AG04450 (cell line): Measurements from ENCODE around the gene CAPN5. TPM values are rescaled to one million over a fixed set of nuclear protein-coding genes. Genes with fewer than 3 reads are reported as not detected.

Source experiments
- CTCF ChIA-PET: fragments of 300-600, 350-600 bp; formaldehyde crosslinking; extraction: SDS; loops from one replicate; lab custom pipeline; 2022; ENCODE audit warnings: antibody characterized with exemption, inconsistent platforms; lab: Charles Lee
- POLR2A ChIA-PET: fragments of 350-600 bp; formaldehyde crosslinking; extraction: SDS; loops from one replicate; lab custom pipeline; 2021; ENCODE audit warnings: antibody characterized with exemption, inconsistent platforms; lab: Yijun Ruan, JAX
- DNase-seq: peaks from one replicate; pipeline ENCODE4 v3.0.0-alpha.2; 2011; ENCODE audit warnings: low read depth, low spot score
- H3K27ac ChIP-seq: one replicate; pipeline ENCODE4 v1.5.1; 2012; ENCODE audit warnings: low read depth, low read length, control low read depth
- H3K27me3 ChIP-seq: one replicate; pipeline ENCODE4 v1.6.0; 2012; ENCODE audit warnings: low read length; ENCODE audit not compliant: control insufficient read depth, insufficient read depth
- H3K4me3 ChIP-seq: 2 replicates; pipeline ENCODE4 v1.5.1; 2011; ENCODE audit warnings: mild to moderate bottlenecking, low read depth, low read length, control low read depth
- H3K9me3 ChIP-seq: 2 replicates; pipeline ENCODE4 v1.5.1; 2012; ENCODE audit warnings: low read length; ENCODE audit not compliant: control insufficient read depth, insufficient read depth
- CTCF ChIP-seq: IDR thresholded peaks from 2 replicates; pipeline ENCODE4 v1.5.1; 2011; ENCODE audit warnings: low read depth, low read length, control low read depth, inconsistent platforms
- polyA plus RNA-seq: library from polyadenylated mRNA; depleted of rRNA; stranded (reverse); fragments of >200 nt; gene quantifications from 2 replicates; pipeline ENCODE4 v1.2.3, GENCODE V29; 2011

CAPN5 gene
- polyA plus RNA-seq, 1 experiment = 18.6 TPM

- H3K4me3 ChIP-seq = no peak overlapping the region
- CTCF ChIA-PET = interaction anchor here (1.0 to 4.1 kb wide), 4 partner anchors 39 to 418 kb away, joined by 3 to 39 read pairs (median 8); no protein-coding TSS in a partner anchor
- POLR2A ChIA-PET = interaction anchor here (0.6 kb wide), 1 partner anchor 471 kb away, joined by 5 read pairs; no protein-coding TSS in a partner anchor
- no peaks in the 10 kb centered on the region for H3K27me3 ChIP-seq
- DNase-seq = no peak
- TF ChIP-seq CTCF = no peak
- no peak overlapping the region for H3K27ac ChIP-seq
- H3K9me3 ChIP-seq = peaks cover 4% of the 10 kb centered on the region; the same call in 1 of the 2 replicates
Observed at GRCh38 chr11:77129842-77130756, 63.3 kb downstream of the CAPN5 start.

- TF ChIP-seq CTCF = no peak
- ChIA-PET CTCF (interaction anchor here (1.0 to 1.9 kb wide), 3 partner anchors 40 to 417 kb away, joined by 3 to 12 read pairs (median 4); no protein-coding TSS in a partner anchor), POLR2A (interaction anchor here (0.6 kb wide), 1 partner anchor 470 kb away, joined by 5 read pairs; no protein-coding TSS in a partner anchor)
- Histone ChIP-seq H3K27me3 (no peaks in the 10 kb centered on the region), H3K4me3 (no peak overlapping the region), H3K9me3 (peaks cover 4% of the 10 kb centered on the region; the same call in 1 of the 2 replicates), H3K27ac (no peak overlapping the region)
- DNase-seq = no peak
Observed at GRCh38 chr11:77130763-77131513, 64.2 kb downstream of the CAPN5 start.

- no peak overlapping the region for H3K27ac ChIP-seq
- peaks cover 4% of the 10 kb centered on the region; the same call in 1 of the 2 replicates for H3K9me3 ChIP-seq
- no peak for TF ChIP-seq CTCF
- DNase-seq = no peak
- no peak overlapping the region for H3K4me3 ChIP-seq
- CTCF ChIA-PET = interaction anchor here (1.9 kb wide), 1 partner anchor 416 kb away, joined by 12 read pairs; no protein-coding TSS in a partner anchor
- H3K27me3 ChIP-seq = no peaks in the 10 kb centered on the region
- POLR2A ChIA-PET = no interaction called here
Observed at GRCh38 chr11:77131560-77131959, 64.8 kb downstream of the CAPN5 start.

GRCh38 chr11:77135069-77135468, 68.3 kb downstream of the CAPN5 start:
- POLR2A ChIA-PET = no interaction called here

More at GRCh38 chr11:77135069-77135468, 68.3 kb downstream of the CAPN5 start:
- no peak overlapping the region for H3K4me3 ChIP-seq
- DNase-seq = no peak
- CTCF ChIA-PET = no interaction called here
- TF ChIP-seq CTCF = no peak
- H3K27me3 ChIP-seq = no peaks in the 10 kb centered on the region
- no peak overlapping the region for H3K27ac ChIP-seq
- H3K9me3 ChIP-seq = peaks cover 4% of the 10 kb centered on the region; the same call in 1 of the 2 replicates
